GM23248 (cell line): ENCODE results near the gene BET1. TPM values are rescaled to one million over a fixed set of nuclear protein-coding genes. Genes with fewer than 3 reads are reported as not detected.

Experiments used
- DNase-seq: peaks from one replicate; pipeline ENCODE4 v3.0.0-alpha.2; 2015
- H2AFZ ChIP-seq: fragments of 200-600 bp; sonication (generic); 2 replicates; pipeline ENCODE4 v1.6.1; 2016; ENCODE audit warnings: antibody characterized with exemption
- H3F3A ChIP-seq: fragments of 200-600 bp; sonication (generic); 2 replicates; pipeline ENCODE4 v1.6.1; 2016; ENCODE audit warnings: mild to moderate bottlenecking, antibody characterized with exemption, mixed run types; ENCODE audit not compliant: insufficient read depth
- H3K27ac ChIP-seq: fragments of 200-600 bp; sonication (generic); 2 replicates; pipeline ENCODE4 v1.5.1; 2016; ENCODE audit warnings: mild to moderate bottlenecking
- H3K27me3 ChIP-seq: fragments of 200-600 bp; sonication (generic); replicated peaks from 2 replicates; pipeline ENCODE4 v1.6.1; 2016; ENCODE audit warnings: mild to moderate bottlenecking; ENCODE audit not compliant: insufficient read depth
- H3K36me3 ChIP-seq: fragments of 200-600 bp; sonication (generic); 2 replicates; pipeline ENCODE4 v1.6.1; 2016; ENCODE audit warnings: low read depth, mild to moderate bottlenecking
- H3K4me1 ChIP-seq: fragments of 200-600 bp; sonication (generic); 2 replicates; pipeline ENCODE4 v1.6.1; 2016; ENCODE audit warnings: mild to moderate bottlenecking; ENCODE audit not compliant: insufficient read depth
- H3K4me2 ChIP-seq: fragments of 200-600 bp; sonication (generic); one replicate; pipeline ENCODE4 v1.6.1; 2016; ENCODE audit warnings: mild to moderate bottlenecking; ENCODE audit not compliant: unreplicated experiment
- H3K4me3 ChIP-seq: fragments of 200-600 bp; sonication (generic); 2 replicates; pipeline ENCODE4 v1.5.1; 2016; ENCODE audit warnings: mild to moderate bottlenecking
- H3K79me2 ChIP-seq: fragments of 200-600 bp; sonication (generic); 2 replicates; pipeline ENCODE4 v1.6.1; 2016; ENCODE audit warnings: mild to moderate bottlenecking; ENCODE audit not compliant: insufficient read depth
- H3K9ac ChIP-seq: fragments of 200-600 bp; sonication (generic); 2 replicates; pipeline ENCODE4 v1.6.1; 2016; ENCODE audit warnings: mild to moderate bottlenecking
- H3K9me2 ChIP-seq: fragments of 200-600 bp; sonication (generic); 2 replicates; pipeline ENCODE4 v1.6.1; 2016; ENCODE audit warnings: mixed run types, mild to moderate bottlenecking, moderate library complexity; ENCODE audit not compliant: insufficient read depth
- H3K9me3 ChIP-seq: fragments of 200-600 bp; sonication (generic); one replicate; pipeline ENCODE4 v1.6.1; 2017; ENCODE audit warnings: low read depth
- H4K20me1 ChIP-seq: fragments of 200-600 bp; sonication (generic); 2 replicates; pipeline ENCODE4 v1.6.0; 2016; ENCODE audit not compliant: insufficient read depth
- EZH2 ChIP-seq: fragments of 200-600 bp; sonication (generic); IDR thresholded peaks from 2 replicates; pipeline ENCODE4 v1.6.1; 2018; ENCODE audit warnings: antibody characterized with exemption, mild to moderate bottlenecking; ENCODE audit not compliant: insufficient read depth, poor library complexity, severe bottlenecking
- EZH2phosphoT487 ChIP-seq: fragments of 200-600 bp; sonication (generic); IDR thresholded peaks from 2 replicates; pipeline ENCODE4 v1.6.1; 2018; ENCODE audit warnings: antibody characterized with exemption, moderate library complexity, mild to moderate bottlenecking, low read depth; ENCODE audit not compliant: insufficient read depth
- WGBS, 2 experiments: methylation state at CpG; one replicate each; pipeline ENCODE4 v1.1.6; 2015 to 2017; ENCODE audit warnings: low lambda C conversion rate in 2 of 2, low coverage in 1 of 2; ENCODE audit errors: missing lambda C conversion rate in 2 of 2; 5-methylcytosine and 5-hydroxymethylcytosine counted together
- in situ Hi-C: fragments of 300-500 bp; cut with MboI; formaldehyde crosslinking; loops from 2 replicates; pipeline ENCODE4 v1.15.0; 2020
- polyA plus RNA-seq: library from polyadenylated mRNA; unstranded; fragments of >200 nt; fragmentation: Nextera tagmentation; extraction: Ambion mirVana; gene quantifications from 2 replicates; pipeline ENCODE4 v1.2.1, GENCODE V29; 2016
- total RNA-seq: library from RNA; depleted of rRNA; stranded (reverse); fragments of >200 nt; shearing (Covaris generic); gene quantifications from 2 replicates; pipeline ENCODE4 v1.2.3, GENCODE V29; 2014

The BET1 gene
- total and polyA plus RNA-seq, 2 experiments from 2014 or later: 55.9 to 73.7 TPM

- Histone ChIP-seq H3K9me3 (no peaks in the 10 kb centered on the region), H3K4me3 (no peak overlapping the region; the same call in 1 of the 2 replicates), H4K20me1 (no peaks in the 10 kb centered on the region), H3K4me1 (peaks cover 23% of the 10 kb centered on the region), H3K27me3 (no peaks in the 10 kb centered on the region), H3K36me3 (no peaks in the 10 kb centered on the region), H3K4me2 (peak overlapping the region; percentile 64), H3K9me2 (no peaks in the 10 kb centered on the region), H3F3A (peaks cover 16% of the 10 kb centered on the region), H3K9ac (no peak overlapping the region), H3K27ac (peak overlapping the region; percentile 32), H3K79me2 (no peaks in the 10 kb centered on the region), H2AFZ (peak overlapping the region; percentile 64)
- WGBS, 2 experiments: 15 to 21% methylated on average over 1 of the region's 1 CpG
- TF ChIP-seq EZH2: no peak
- TF ChIP-seq EZH2phosphoT487: no peak
- in situ Hi-C loops: no loop called here
- peak; percentile 80 for DNase-seq
Measured at GRCh38 chr7:93973134-93973533, 31.0 kb downstream of the BET1 start.

- Histone ChIP-seq H3K9me2 (no peaks in the 10 kb centered on the region), H3K9me3 (no peaks in the 10 kb centered on the region), H3K4me1 (peaks cover 23% of the 10 kb centered on the region), H3F3A (peaks cover 16% of the 10 kb centered on the region), H3K9ac (no peak overlapping the region), H3K27me3 (no peaks in the 10 kb centered on the region), H3K4me3 (no peak overlapping the region), H3K27ac (no peak overlapping the region), H3K79me2 (no peaks in the 10 kb centered on the region), H4K20me1 (no peaks in the 10 kb centered on the region), H3K4me2 (no peak overlapping the region), H2AFZ (0 out of 2 replicates have a peak overlapping the region, but pooled peaks have one; percentile 1), H3K36me3 (no peaks in the 10 kb centered on the region)
- in situ Hi-C loops: no loop called here
- no peak for DNase-seq
- 66 to 67% methylated on average over 6 of the region's 6 CpGs for WGBS, 2 experiments
- no peak for TF ChIP-seq EZH2
- TF ChIP-seq EZH2phosphoT487: no peak
Measured at GRCh38 chr7:93972029-93972725, 32.0 kb downstream of the BET1 start.

- Histone ChIP-seq H3K9me2 (no peaks in the 10 kb centered on the region), H3K27me3 (no peaks in the 10 kb centered on the region), H3K4me1 (peaks cover 23% of the 10 kb centered on the region), H3K4me2 (no peak overlapping the region), H3K79me2 (no peaks in the 10 kb centered on the region), H3K4me3 (no peak overlapping the region), H3K9me3 (no peaks in the 10 kb centered on the region), H3K36me3 (no peaks in the 10 kb centered on the region), H4K20me1 (no peaks in the 10 kb centered on the region), H2AFZ (no peak overlapping the region), H3K27ac (no peak overlapping the region), H3K9ac (no peak overlapping the region), H3F3A (peaks cover 16% of the 10 kb centered on the region)
- DNase-seq: peak; percentile 46
- no peak for TF ChIP-seq EZH2phosphoT487
- no peak for TF ChIP-seq EZH2
- in situ Hi-C loops: no loop called here
- WGBS, 2 experiments: 64 to 71% methylated on average over 2 of the region's 2 CpGs
Measured at GRCh38 chr7:93968911-93969620, 35.1 kb downstream of the BET1 start.

- Histone ChIP-seq H3K4me1 (peaks cover 8% of the 10 kb centered on the region), H4K20me1 (no peaks in the 10 kb centered on the region), H2AFZ (no peak overlapping the region), H3F3A (peaks cover 5% of the 10 kb centered on the region), H3K27ac (no peak overlapping the region), H3K27me3 (no peaks in the 10 kb centered on the region), H3K36me3 (no peaks in the 10 kb centered on the region), H3K9me2 (peaks cover 4% of the 10 kb centered on the region; the same call in 1 of the 2 replicates), H3K9me3 (no peaks in the 10 kb centered on the region), H3K79me2 (no peaks in the 10 kb centered on the region), H3K4me2 (no peak overlapping the region), H3K4me3 (no peak overlapping the region), H3K9ac (no peak overlapping the region)
- in situ Hi-C loops: no loop called here
- TF ChIP-seq EZH2 (no peak), EZH2phosphoT487 (no peak)
- DNase-seq: no peak
- 88 to 89% methylated on average over 3 of the region's 3 CpGs for WGBS, 2 experiments
Measured at GRCh38 chr7:93964813-93965212, 39.3 kb downstream of the BET1 start.
